OCI-LY3 (cell line): Measurements from ENCODE around the gene TIAM2.

Experiments
- H2AFZ ChIP-seq: fragments of 200-600, 300-600 bp; shearing (Covaris generic); 2 replicates; pipeline ENCODE4 v1.6.0; 2014; ENCODE audit warnings: antibody characterized with exemption, low read depth, low read length
- H3K27ac ChIP-seq: fragments of 200-600, 300-600 bp; sonication (generic); 2 replicates; pipeline ENCODE4 v1.5.1; 2014; ENCODE audit warnings: mild to moderate bottlenecking, low read length, moderate library complexity, mixed read lengths
- H3K27me3 ChIP-seq: fragments of 200-600, 300-600 bp; sonication (generic); 2 replicates; pipeline ENCODE4 v1.6.1; 2014; ENCODE audit warnings: low read depth, low read length, mixed read lengths
- H3K36me3 ChIP-seq: fragments of 200-600, 300-600 bp; sonication (generic); replicated peaks from 2 replicates; pipeline ENCODE3; 2014; ENCODE audit warnings: low read depth, low read length, mixed read lengths
- H3K4me1 ChIP-seq: fragments of 300-600, 200-600 bp; sonication (generic); 2 replicates; pipeline ENCODE4 v1.6.1; 2014; ENCODE audit warnings: low read length, mixed read lengths
- H3K4me2 ChIP-seq: fragments of 200-600, 300-600 bp; sonication (generic); 2 replicates; pipeline ENCODE4 v1.6.1; 2014; ENCODE audit warnings: low read length, mixed read lengths
- H3K4me3 ChIP-seq: fragments of 300-600, 200-600 bp; sonication (generic); 2 replicates; pipeline ENCODE4 v1.5.1; 2014; ENCODE audit warnings: antibody characterized with exemption, mild to moderate bottlenecking, low read length, moderate library complexity
- H3K79me2 ChIP-seq: fragments of 300-600, 200-600 bp; shearing (Covaris generic); 2 replicates; pipeline ENCODE4 v1.6.1; 2014; ENCODE audit warnings: mild to moderate bottlenecking, low read length, mixed read lengths
- H3K9ac ChIP-seq: fragments of 300-600, 200-600 bp; shearing (Covaris generic); 2 replicates; pipeline ENCODE4 v1.6.0; 2014; ENCODE audit warnings: mild to moderate bottlenecking, low read length, moderate library complexity
- H3K9me3 ChIP-seq: fragments of 200-600, 300-600 bp; shearing (Covaris generic); 2 replicates; pipeline ENCODE4 v1.6.1; 2014; ENCODE audit warnings: low read length, mixed read lengths; ENCODE audit not compliant: insufficient read depth
- H4K20me1 ChIP-seq: fragments of 200-600, 300-600 bp; sonication (generic); 2 replicates; pipeline ENCODE4 v1.6.1; 2016; ENCODE audit warnings: low read length, mixed read lengths; ENCODE audit not compliant: insufficient read depth
- CTCF ChIP-seq: fragments of 200-600, 300-600 bp; sonication (generic); IDR thresholded peaks from 2 replicates; pipeline ENCODE4 v1.5.1; 2014; ENCODE audit warnings: antibody characterized with exemption, low read length, low read depth
- EZH2phosphoT487 ChIP-seq: fragments of 200-600 bp; shearing (Covaris generic); IDR thresholded peaks from 2 replicates; pipeline ENCODE4 v1.6.1; 2018; ENCODE audit warnings: antibody characterized with exemption, mixed run types, low read depth

TIAM2 gene

DNA sequence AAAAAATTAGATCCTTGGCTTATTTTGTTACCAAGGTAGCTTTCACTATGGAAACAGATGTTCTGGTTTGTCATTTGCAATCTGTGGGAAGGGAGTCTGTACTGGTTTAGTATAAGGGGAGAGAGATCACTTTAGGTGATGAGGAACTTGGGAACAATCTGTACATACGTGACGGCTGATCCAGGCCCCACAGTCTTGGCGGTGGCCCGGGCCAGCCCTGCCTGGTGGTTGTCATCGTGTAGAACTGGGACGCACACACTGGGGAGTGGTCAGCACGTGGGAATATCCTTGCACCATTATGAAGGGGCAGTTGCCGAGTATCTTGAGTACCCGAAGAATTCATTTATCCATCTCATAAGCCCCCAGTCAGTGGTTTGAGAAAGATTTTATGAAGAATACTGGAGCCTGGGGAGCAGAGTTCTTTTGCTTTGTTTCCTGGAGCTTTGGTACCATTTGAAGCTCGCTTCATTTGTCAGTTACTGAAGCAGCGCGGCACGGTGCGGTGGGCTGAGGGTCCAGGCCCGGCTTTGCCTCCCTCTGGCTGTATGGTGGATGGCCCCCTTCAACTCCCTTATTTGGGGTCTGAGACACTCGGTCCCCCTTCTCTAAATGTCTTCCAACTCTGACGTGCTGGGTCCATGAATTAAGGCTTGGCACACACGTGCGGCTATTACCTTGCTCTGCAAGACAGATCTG, 245.9 kb downstream of the TIAM2 start:
- no peaks in the 10 kb centered on the region for H3K27me3 ChIP-seq
- H3K36me3 ChIP-seq: no peaks in the 10 kb centered on the region
- no peak overlapping the region for H3K9ac ChIP-seq
- no peak overlapping the region for H3K27ac ChIP-seq
- no peaks in the 10 kb centered on the region for H3K9me3 ChIP-seq
- no peaks in the 10 kb centered on the region for H3K4me1 ChIP-seq
- TF ChIP-seq CTCF (no peak), EZH2phosphoT487 (no peak)
- no peaks in the 10 kb centered on the region for H4K20me1 ChIP-seq
- H2AFZ ChIP-seq: no peak overlapping the region
- no peaks in the 10 kb centered on the region for H3K79me2 ChIP-seq
- no peak overlapping the region for H3K4me2 ChIP-seq
- no peak overlapping the region for H3K4me3 ChIP-seq

GRCh38 chr6:155241966-155242365, 246.9 kb downstream of the TIAM2 start:
- no peaks in the 10 kb centered on the region for H3K27me3 ChIP-seq
- H3K4me2 ChIP-seq: no peak overlapping the region
- no peaks in the 10 kb centered on the region for H4K20me1 ChIP-seq
- no peaks in the 10 kb centered on the region for H3K36me3 ChIP-seq
- H3K27ac ChIP-seq: no peak overlapping the region
- no peak overlapping the region for H3K9ac ChIP-seq
- no peaks in the 10 kb centered on the region for H3K4me1 ChIP-seq
- TF ChIP-seq EZH2phosphoT487 (no peak), CTCF (no peak)
- H3K4me3 ChIP-seq: no peak overlapping the region
- no peaks in the 10 kb centered on the region for H3K9me3 ChIP-seq
- H2AFZ ChIP-seq: no peak overlapping the region
- H3K79me2 ChIP-seq: no peaks in the 10 kb centered on the region

DNA sequence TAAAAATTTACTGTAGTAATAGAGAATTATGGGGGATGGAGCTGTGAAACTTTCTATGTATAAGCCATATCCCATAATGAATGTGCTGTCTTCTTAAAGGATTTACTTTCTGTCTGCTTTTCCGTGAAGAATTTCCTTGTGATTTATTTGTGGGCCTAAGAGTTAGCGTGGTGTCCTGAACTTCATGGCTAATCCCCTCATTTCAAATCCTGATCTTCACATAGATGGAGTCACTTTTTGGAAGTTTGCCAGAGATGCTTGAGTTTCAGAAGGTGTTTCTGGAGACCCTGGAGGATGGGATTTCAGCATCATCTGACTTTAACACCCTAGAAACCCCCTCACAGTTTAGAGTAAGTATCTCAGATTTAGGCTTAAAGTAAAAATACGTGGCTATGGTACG, 249.3 kb downstream of the TIAM2 start:
- H4K20me1 ChIP-seq: no peaks in the 10 kb centered on the region
- TF ChIP-seq CTCF (no peak), EZH2phosphoT487 (no peak)
- no peak overlapping the region for H3K4me2 ChIP-seq
- no peaks in the 10 kb centered on the region for H3K36me3 ChIP-seq
- H3K9me3 ChIP-seq: no peaks in the 10 kb centered on the region
- H3K79me2 ChIP-seq: no peaks in the 10 kb centered on the region
- H3K4me3 ChIP-seq: no peak overlapping the region
- H2AFZ ChIP-seq: no peak overlapping the region
- H3K27ac ChIP-seq: no peak overlapping the region
- H3K9ac ChIP-seq: no peak overlapping the region
- H3K4me1 ChIP-seq: peaks cover 12% of the 10 kb centered on the region
- no peaks in the 10 kb centered on the region for H3K27me3 ChIP-seq

GRCh38 chr6:155245193-155245592, 250.1 kb downstream of the TIAM2 start:
- Histone ChIP-seq H3K27me3 (no peaks in the 10 kb centered on the region), H3K4me3 (no peak overlapping the region), H3K79me2 (no peaks in the 10 kb centered on the region), H2AFZ (no peak overlapping the region), H3K36me3 (no peaks in the 10 kb centered on the region), H3K4me2 (no peak overlapping the region), H3K4me1 (peaks cover 12% of the 10 kb centered on the region), H3K9ac (no peak overlapping the region), H3K9me3 (no peaks in the 10 kb centered on the region), H4K20me1 (no peaks in the 10 kb centered on the region), H3K27ac (no peak overlapping the region)
- TF ChIP-seq EZH2phosphoT487 (no peak), CTCF (no peak)
